ENCODE measurements around the gene ENOPH1. TPM values are rescaled to one million over a fixed set of nuclear protein-coding genes. Genes with fewer than 3 reads are reported as not detected.
"Not testable (repeated sequence)": the region's sequence is repeated elsewhere in the genome, so short reads cannot be mapped to it uniquely, and the experiment has no call there.

Gene ENOPH1
- 10 to 100 TPM; 57.0 to 67.8 TPM for total RNA-seq

- peaks cover 72% of the 10 kb centered on the region for H3K4me1 Mint-ChIP-seq (ENCODE audit: low read depth)
- H3K27ac Mint-ChIP-seq: peak within 1 kb of the TSS; percentile 95
- peaks cover 25 to 41% of the 10 kb centered on the region in 2 donors for H3K36me3 Mint-ChIP-seq (ENCODE audit: insufficient read depth in 2 of 2)
- H3K4me3 Mint-ChIP-seq: peak within 1 kb of the TSS; percentile 91 to 100
- H3K27me3 Mint-ChIP-seq (ENCODE audit: low read depth): no peaks in the 10 kb centered on the region
- DNase-seq (peak; percentile 99 to 100), ATAC-seq (replicated peaks in 1 of 2) (peak; percentile 78 to 81)
- H3K9me3 Mint-ChIP-seq: no peaks in the 10 kb centered on the region
These were observed at the start of gene ENOPH1, which contains the start of gene HNRNPDL for GRCh38 chr4:82430193-82430963. TSS of gene ENOPH1 (plus strand) at chr4:82430590. CDS start at chr4:82430830, 240 bp downstream. TSS of gene HNRNPDL (minus strand) at chr4:82430462. CDS start at chr4:82429690, 772 bp downstream.

DNA sequence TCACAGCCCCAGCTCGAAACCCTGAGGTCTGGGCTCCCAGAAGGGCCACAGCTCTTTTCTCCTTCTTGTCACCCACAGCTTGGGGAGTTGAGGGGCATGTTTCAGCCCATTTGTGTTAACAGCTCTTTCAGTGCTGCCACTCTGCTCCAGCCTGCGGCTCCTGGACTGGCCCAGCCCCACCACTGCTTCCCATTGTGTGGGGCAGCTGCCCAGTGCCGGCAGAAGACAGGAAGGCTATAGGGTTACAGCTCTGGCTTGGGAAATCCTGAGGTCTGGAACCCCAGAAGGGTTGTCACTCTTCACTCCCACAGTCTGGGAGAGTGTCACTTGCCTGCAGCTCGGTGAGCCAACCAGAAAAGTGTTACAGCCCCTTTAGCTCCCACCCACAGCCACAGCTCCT is 49.6 kb upstream of the ENOPH1 start:
- Mint-ChIP-seq H3K4me1 (ENCODE audit: low read depth) (peaks cover 15% of the 10 kb centered on the region), H3K4me3 (no peak overlapping the region), H3K9me3 (peaks cover 0 to 2% of the 10 kb centered on the region in 2 donors), H3K36me3 (ENCODE audit: insufficient read depth in 2 of 2) (peaks cover 4 to 6% of the 10 kb centered on the region in 2 donors), H3K27ac (no peak overlapping the region), H3K27me3 (ENCODE audit: low read depth) (no peaks in the 10 kb centered on the region)
- DNase-seq (no peak), ATAC-seq (replicated peaks in 1 of 2) (no peak)

DNA sequence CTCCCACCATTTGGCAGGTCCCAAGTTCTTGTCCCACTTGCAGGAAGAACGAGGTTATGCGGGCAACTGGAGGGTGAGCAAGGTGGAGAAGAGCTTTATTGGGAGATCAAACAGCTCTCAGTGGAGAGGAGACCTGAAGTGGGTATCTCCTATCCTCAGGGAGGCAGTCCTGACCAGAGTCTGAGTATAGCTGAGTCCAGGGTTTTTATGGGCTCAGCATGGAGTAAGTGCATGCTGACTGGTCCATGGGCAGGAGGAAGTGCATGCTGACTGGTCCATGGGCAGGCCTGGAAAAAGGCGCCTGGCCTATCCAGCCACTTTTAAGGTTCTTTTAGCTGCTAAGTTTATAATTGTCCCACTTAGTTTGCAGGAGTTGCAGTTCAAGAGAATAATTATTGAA is 49.2 kb upstream of the ENOPH1 start:
- ATAC-seq (replicated peaks in 1 of 2) (no peak), DNase-seq (no peak)
- no peak overlapping the region for H3K27ac Mint-ChIP-seq
- peaks cover 0 to 2% of the 10 kb centered on the region in 2 donors for H3K9me3 Mint-ChIP-seq
- H3K4me3 Mint-ChIP-seq: no peak overlapping the region
- H3K27me3 Mint-ChIP-seq (ENCODE audit: low read depth): no peaks in the 10 kb centered on the region
- H3K4me1 Mint-ChIP-seq (ENCODE audit: low read depth): peaks cover 11% of the 10 kb centered on the region
- peaks cover 4 to 6% of the 10 kb centered on the region in 2 donors for H3K36me3 Mint-ChIP-seq (ENCODE audit: insufficient read depth in 2 of 2)

- H3K36me3 Mint-ChIP-seq (ENCODE audit: insufficient read depth in 2 of 2): peaks cover 2% of the 10 kb centered on the region in 2 donors
- no peak overlapping the region for H3K27ac Mint-ChIP-seq
- DNase-seq (no peak), ATAC-seq (replicated peaks in 1 of 2) (peak; percentile 62 to 78)
- H3K4me3 Mint-ChIP-seq: no peak overlapping the region
- peaks cover 6% of the 10 kb centered on the region for H3K4me1 Mint-ChIP-seq (ENCODE audit: low read depth)
- no peaks in the 10 kb centered on the region for H3K27me3 Mint-ChIP-seq (ENCODE audit: low read depth)
- peaks cover 0 to 2% of the 10 kb centered on the region in 2 donors for H3K9me3 Mint-ChIP-seq
These were observed 48.6 kb upstream of the ENOPH1 start for GRCh38 chr4:82381661-82382296.

- DNase-seq: no peak
- no peaks in the 10 kb centered on the region for H3K27me3 Mint-ChIP-seq (ENCODE audit: low read depth)
- peaks cover under 1 to 1% of the 10 kb centered on the region in 2 donors for H3K36me3 Mint-ChIP-seq (ENCODE audit: insufficient read depth in 2 of 2)
- no peak for ATAC-seq (replicated peaks in 1 of 2)
- H3K9me3 Mint-ChIP-seq: peaks cover 0 to under 1% of the 10 kb centered on the region in 2 donors
- no peak overlapping the region for H3K4me3 Mint-ChIP-seq
- no peak overlapping the region for H3K27ac Mint-ChIP-seq
- peaks cover 3% of the 10 kb centered on the region for H3K4me1 Mint-ChIP-seq (ENCODE audit: low read depth)
These were observed 47.6 kb upstream of the ENOPH1 start for GRCh38 chr4:82382751-82383150.

- DNase-seq; H3K36me3 Mint-ChIP-seq (ENCODE audit: insufficient read depth in 2 of 2); H3K4me3 Mint-ChIP-seq; H3K9me3 Mint-ChIP-seq; H3K27ac Mint-ChIP-seq; H3K4me1 Mint-ChIP-seq (ENCODE audit: low read depth); ATAC-seq (replicated peaks in 1 of 2); H3K27me3 Mint-ChIP-seq (ENCODE audit: low read depth): not testable (repeated sequence)
These were observed 44.1 kb upstream of the ENOPH1 start for GRCh38 chr4:82386312-82386711.

DNA sequence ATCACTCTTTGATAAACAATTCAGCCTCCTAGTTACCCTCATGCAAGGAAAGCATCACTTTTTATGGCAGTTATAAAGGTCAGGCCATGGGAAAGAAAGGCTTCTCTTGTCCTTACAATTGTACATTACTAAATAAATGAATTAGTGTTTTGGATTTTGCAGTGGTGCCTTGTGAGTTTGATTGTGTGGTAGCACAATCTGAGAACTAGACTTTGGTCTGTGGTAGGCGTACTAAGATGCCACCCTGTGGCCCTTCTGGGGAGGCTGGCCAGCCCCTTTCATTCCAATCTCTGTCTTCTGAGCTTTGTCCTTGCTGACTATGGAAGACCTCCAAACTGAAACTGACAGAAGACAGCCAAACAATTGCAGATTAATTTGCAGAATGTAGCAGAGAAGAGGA is 42.0 kb upstream of the ENOPH1 start:
- no peak overlapping the region for H3K4me3 Mint-ChIP-seq
- no peaks in the 10 kb centered on the region for H3K4me1 Mint-ChIP-seq (ENCODE audit: low read depth)
- no peak overlapping the region for H3K27ac Mint-ChIP-seq
- DNase-seq: no peak
- no peaks in the 10 kb centered on the region for H3K36me3 Mint-ChIP-seq (ENCODE audit: insufficient read depth in 2 of 2)
- H3K27me3 Mint-ChIP-seq (ENCODE audit: low read depth): no peaks in the 10 kb centered on the region
- no peak for ATAC-seq (replicated peaks in 1 of 2)
- no peaks in the 10 kb centered on the region for H3K9me3 Mint-ChIP-seq

GRCh38 chr4:82390061-82390460 is 40.3 kb upstream of the ENOPH1 start:
- not testable (repeated sequence) for H3K4me3 Mint-ChIP-seq; H3K4me1 Mint-ChIP-seq (ENCODE audit: low read depth); DNase-seq; ATAC-seq (replicated peaks in 1 of 2); H3K36me3 Mint-ChIP-seq (ENCODE audit: insufficient read depth in 2 of 2); H3K27ac Mint-ChIP-seq; H3K9me3 Mint-ChIP-seq; H3K27me3 Mint-ChIP-seq (ENCODE audit: low read depth)

- no peaks in the 10 kb centered on the region for H3K9me3 Mint-ChIP-seq
- peak overlapping the region; percentile 25 for H3K27ac Mint-ChIP-seq
- H3K36me3 Mint-ChIP-seq (ENCODE audit: insufficient read depth in 2 of 2): no peaks in the 10 kb centered on the region
These were observed 35.5 kb upstream of the ENOPH1 start for GRCh38 chr4:82394896-82395295.

DNA sequence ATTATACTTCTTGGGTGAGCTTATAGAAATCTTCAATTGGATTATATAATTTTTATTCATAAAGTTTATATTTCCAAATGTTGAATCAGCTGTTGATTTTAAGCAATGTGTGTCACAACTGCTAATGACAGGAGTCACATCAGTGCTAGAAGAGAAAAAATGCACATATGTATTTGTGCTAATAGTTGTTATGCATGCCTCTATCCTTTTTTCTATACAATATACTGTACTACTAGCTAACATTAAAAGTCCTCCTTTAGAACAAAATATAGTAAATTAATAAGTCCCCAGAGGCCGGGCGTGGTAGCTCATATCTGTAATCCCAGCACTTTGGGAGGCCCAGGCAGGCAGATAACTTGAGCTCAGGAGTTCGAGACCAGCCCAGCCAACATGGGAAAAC is 32.9 kb upstream of the ENOPH1 start:
- Mint-ChIP-seq H3K27ac (no peak overlapping the region), H3K27me3 (ENCODE audit: low read depth) (no peaks in the 10 kb centered on the region), H3K4me1 (ENCODE audit: low read depth) (no peaks in the 10 kb centered on the region), H3K36me3 (ENCODE audit: insufficient read depth in 2 of 2) (no peaks in the 10 kb centered on the region), H3K4me3 (no peak overlapping the region), H3K9me3 (no peaks in the 10 kb centered on the region)
- ATAC-seq (replicated peaks in 1 of 2) (no peak), DNase-seq (no peak)

More at GRCh38 chr4:82394896-82395295, 35.5 kb upstream of the ENOPH1 start:
- Mint-ChIP-seq H3K27me3 (ENCODE audit: low read depth) (no peaks in the 10 kb centered on the region), H3K4me3 (no peak overlapping the region), H3K4me1 (ENCODE audit: low read depth) (no peaks in the 10 kb centered on the region)
- DNase-seq (no peak), ATAC-seq (replicated peaks in 1 of 2) (no peak)

- no peak for DNase-seq
- H3K27ac Mint-ChIP-seq: no peak overlapping the region
- no peak for ATAC-seq (replicated peaks in 1 of 2)
- H3K4me1 Mint-ChIP-seq (ENCODE audit: low read depth): no peaks in the 10 kb centered on the region
- H3K9me3 Mint-ChIP-seq: no peaks in the 10 kb centered on the region
- no peaks in the 10 kb centered on the region for H3K27me3 Mint-ChIP-seq (ENCODE audit: low read depth)
- H3K4me3 Mint-ChIP-seq: no peak overlapping the region
- H3K36me3 Mint-ChIP-seq (ENCODE audit: insufficient read depth in 2 of 2): no peaks in the 10 kb centered on the region
These were observed 32.1 kb upstream of the ENOPH1 start for GRCh38 chr4:82398263-82398662.

- Mint-ChIP-seq H3K27me3 (ENCODE audit: low read depth) (no peaks in the 10 kb centered on the region), H3K4me1 (ENCODE audit: low read depth) (no peaks in the 10 kb centered on the region), H3K36me3 (ENCODE audit: insufficient read depth in 2 of 2) (no peaks in the 10 kb centered on the region), H3K27ac (no peak overlapping the region), H3K4me3 (no peak overlapping the region), H3K9me3 (no peaks in the 10 kb centered on the region)
- no peak for DNase-seq
- no peak for ATAC-seq (replicated peaks in 1 of 2)
These were observed 28.8 kb upstream of the ENOPH1 start for GRCh38 chr4:82401600-82401999.

- Mint-ChIP-seq H3K4me3 (no peak overlapping the region), H3K9me3 (no peaks in the 10 kb centered on the region), H3K27me3 (ENCODE audit: low read depth) (no peaks in the 10 kb centered on the region), H3K36me3 (ENCODE audit: insufficient read depth in 2 of 2) (no peaks in the 10 kb centered on the region), H3K27ac (no peak overlapping the region), H3K4me1 (ENCODE audit: low read depth) (no peaks in the 10 kb centered on the region)
- ATAC-seq (replicated peaks in 1 of 2) (no peak), DNase-seq (no peak)
These were observed 28.1 kb upstream of the ENOPH1 start for GRCh38 chr4:82402196-82402775.
